ENCODE data around the gene PHOSPHO1.
A peak's percentile ranks its signal among the peaks of the same experiment; 100 is the strongest.

PHOSPHO1 gene

DNA sequence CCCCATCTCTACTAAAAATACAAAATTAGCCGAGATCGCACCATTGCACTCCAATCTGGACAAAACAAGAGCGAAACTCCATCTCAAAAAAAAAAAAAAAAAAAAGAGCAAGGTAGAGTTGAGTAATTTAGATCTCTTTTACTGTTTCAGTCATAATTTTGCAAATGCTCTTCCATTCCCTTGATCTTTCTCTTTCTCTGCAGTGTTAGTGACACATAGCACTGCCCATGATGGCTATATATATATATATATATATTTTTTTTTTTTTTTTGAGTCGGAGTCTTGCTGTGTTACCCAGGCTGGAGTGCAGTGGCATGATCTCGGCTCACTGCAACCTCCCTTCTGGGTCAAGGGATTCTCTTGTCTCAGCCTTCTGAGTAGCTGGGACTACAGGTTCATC, 12.2 kb upstream of the PHOSPHO1 start:
- DNase-seq (ENCODE audit: low read depth) = no peak

DNA sequence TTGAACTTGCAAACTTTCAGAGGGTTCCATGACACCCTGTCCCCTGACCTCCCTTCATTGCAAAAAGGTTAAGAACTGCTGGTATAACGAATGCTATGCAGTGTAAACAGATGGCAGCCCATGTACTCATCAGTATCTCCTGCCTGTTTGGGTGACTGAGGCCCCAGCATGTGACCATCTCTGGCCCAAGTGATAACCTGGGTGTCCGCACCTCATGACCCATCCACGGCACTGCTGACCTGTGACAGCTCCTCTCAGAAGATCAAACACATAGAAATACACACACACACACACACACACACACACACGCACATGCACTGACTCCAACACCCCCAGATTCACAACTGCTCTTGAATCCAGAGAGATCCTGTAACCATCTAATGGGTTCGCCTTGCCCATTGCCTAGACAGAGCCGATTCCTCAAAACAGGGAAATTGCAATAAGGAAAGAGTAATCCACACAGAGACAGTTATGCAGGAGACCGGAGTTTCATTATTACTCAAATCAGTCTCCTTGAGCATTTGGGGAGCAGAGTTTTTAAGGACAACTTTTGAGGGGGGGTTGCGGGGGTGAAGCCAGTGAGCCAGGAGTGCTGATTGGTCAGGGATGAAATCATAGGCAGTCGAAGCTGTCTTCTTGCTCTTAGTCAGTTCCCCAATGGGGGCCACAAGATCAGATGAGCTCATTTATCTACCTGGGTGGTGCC, 11.3 kb upstream of the PHOSPHO1 start:
- no peak for DNase-seq (ENCODE audit: low read depth)

DNA sequence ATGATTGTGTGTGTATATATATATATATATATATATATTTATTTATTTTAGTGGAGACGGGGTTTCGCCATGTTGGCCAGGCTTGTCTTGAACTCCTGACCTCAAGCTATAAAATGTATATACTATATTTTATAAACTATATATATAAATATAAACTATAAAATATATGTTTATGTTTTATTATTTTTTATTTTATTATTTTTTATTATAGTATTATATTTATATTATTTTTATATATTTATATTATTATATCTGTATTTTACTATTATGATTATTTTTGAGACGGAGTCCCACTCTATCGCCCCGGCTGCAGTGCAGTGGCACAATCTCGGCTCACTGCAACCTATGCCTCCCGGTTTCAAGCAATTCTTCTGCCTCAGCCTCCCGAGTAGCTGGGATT, 10.5 kb upstream of the PHOSPHO1 start:
- no peak for DNase-seq (ENCODE audit: low read depth)

DNA sequence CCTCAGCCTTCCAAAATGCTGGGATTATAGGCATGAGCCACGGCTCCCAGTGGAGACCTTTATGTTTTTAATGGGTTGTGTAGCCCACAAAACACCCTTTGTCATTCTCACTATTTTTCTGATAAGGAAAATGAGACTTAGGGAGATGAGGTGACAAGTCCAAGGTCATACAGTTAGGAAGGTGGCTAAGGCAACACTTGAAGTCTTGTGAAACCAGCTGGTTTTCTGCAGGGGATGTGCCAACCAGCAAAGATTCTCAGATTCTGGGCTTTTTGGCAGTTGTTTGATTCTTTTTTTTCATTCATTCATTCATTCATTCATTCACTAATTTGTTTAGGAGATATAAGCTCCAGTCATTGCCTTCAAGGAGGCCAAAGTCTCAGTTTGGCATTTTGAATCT, 10.0 kb upstream of the PHOSPHO1 start:
- no peak for DNase-seq (ENCODE audit: low read depth)

DNA sequence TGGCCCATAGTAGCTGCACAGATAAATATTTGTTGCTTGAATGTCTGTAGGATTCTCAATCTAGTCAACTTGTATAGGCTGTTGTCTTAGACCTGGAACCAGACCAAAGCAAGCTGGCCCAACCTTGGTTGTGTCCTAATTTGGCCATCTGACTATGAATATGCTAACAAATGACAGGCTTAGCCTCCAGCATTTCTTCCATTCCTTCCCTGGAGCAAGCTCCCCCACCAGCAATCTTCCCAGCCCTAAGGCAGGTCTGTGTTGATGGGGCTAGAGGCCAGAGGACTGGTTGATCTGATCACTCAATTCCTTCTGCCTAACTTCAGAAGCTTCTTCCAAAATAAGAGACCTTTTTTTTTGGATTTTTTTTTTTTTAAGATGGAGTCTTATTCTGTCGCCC, 9.4 kb upstream of the PHOSPHO1 start:
- DNase-seq (ENCODE audit: low read depth) = no peak

DNA sequence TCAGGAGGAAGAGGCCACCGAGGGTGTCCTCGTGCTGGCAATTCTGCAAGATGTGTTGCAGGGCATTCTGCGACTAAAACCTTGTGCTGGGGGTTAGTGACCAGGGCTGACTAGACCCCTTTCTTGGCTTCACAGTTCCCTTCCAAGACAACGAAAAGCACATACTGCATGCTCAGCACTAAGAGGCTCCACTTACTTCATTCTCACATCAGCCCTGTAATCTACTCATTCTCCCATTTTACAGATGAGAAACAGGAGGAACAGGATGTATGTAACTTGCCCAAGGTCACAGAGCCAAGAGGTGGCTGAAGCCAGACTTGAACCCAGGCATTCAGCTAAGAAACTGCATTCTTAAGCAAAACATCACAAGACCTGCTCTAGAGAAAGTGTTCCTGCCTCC, 5.3 kb upstream of the PHOSPHO1 start:
- DNase-seq (ENCODE audit: low read depth) = no peak

DNA sequence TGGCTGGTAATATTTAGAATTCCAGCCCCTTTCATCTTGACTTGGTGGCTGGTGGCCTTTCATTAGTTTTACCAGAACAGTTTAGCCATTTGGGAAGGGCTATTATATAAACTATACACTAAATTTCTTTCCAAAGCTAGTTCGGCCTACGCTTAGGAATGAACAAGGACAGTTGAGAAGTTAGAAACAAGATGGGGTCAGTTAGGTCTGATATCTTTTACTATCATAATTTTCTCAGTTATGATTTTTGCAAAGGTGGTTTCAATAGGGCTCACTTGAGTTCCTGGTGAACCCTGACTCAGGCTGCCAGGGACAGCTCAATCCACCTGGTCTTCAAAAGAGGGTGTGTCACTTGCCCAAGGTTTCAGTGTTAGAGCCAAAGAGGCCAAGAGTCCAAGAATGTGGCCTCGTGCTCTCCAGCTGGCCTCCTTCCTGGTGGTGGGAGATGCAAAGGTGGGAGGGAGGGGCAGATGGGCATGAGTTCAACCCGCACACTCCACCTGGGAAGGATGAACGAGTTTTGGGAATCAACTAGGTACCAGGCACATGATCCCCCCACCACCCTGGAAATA, 4.0 kb upstream of the PHOSPHO1 start:
- DNase-seq (ENCODE audit: low read depth) = no peak

DNA sequence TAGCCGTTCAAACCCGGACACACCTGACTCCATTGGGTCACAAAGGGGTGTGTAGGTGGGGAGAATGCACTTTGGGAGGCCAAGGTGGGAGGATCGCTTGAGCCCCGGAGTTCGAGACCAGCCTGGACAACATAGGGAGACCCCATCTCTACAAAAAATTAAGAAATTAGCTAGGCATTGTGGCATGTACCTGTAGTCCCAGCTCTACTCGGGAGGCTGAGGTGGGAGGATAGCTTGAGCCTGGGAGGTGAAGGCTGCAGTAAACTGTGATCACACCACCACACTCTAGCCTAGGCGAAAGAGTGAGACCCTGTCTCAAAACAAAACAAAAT, 942 bp upstream of the PHOSPHO1 start:
- no peak for DNase-seq (ENCODE audit: low read depth)

DNA sequence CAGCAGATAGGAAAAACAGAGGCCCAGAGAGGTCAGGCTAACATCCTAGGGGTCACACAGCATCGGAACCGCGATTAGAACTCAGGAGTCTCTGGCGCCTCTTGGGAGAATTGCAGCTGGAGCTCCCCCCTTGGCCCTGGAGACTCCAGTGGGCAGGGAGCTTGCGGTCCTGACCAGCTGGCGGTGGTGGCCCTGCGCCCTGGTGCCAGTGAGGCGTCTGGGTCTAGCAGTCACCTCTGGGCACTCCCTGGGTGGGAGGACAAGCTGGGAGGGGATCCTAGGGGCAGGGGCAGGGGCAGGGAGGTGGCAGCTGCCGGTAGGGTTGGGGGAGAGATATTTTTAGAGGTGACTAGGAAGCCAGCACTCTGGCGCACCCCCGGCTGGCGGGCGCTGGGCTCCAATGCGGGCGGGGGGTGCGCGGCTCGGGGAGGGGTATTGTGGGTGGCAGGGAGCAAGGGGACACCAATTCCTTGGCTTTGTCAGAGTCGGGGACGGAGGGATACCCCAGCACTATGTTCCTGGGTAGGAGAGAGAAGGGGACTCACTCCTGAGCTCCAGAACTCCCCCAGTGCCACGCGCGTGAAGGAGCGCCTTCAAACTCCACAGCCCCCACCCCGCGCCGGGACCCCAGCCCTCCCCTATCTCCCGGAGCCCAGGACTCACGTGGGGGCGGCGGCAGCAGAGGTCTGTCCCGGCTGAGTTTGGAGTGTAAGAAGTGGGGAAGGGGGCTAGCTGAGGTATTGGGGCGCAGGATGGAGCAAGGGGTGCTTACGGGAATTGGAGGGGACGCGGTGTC, 584 bp downstream of the PHOSPHO1 start:
- DNase-seq (ENCODE audit: low read depth) = no peak

DNA sequence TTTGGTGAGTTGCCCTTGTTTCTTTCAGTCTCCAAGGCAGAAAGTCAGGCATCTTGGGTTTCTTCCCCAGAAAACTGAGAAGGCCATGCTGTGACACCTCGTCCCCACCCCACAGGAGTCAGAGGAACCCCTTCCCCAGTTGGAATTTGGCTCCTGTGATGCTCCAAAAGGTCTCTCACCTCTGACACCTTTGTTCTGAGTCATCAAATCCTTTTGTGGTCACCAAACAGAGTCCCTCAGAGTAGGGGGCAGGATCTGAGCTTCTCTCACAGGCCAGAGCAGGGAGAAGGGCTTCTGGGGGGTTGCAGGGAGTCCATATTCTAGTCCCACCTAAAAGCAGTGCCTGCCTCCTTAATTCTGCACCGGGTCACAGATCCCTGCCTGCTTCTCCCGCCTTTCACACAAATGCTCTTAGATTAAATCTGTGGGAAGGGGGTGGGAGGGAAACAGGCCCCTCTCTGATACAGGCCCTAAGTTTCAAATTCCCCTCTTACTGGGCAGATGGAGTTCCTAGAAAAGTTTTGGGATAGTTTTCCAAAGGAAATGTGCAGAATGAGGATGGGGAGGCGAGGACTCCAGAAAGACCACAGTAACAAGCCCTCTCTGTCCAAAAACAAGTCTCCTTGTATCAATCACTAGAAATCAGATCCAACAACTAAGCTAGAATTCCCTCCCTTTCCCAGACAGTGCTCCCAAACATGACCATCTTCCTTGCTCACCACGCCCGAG, 1.3 kb downstream of the PHOSPHO1 start:
- no peak for DNase-seq (ENCODE audit: low read depth)

DNA sequence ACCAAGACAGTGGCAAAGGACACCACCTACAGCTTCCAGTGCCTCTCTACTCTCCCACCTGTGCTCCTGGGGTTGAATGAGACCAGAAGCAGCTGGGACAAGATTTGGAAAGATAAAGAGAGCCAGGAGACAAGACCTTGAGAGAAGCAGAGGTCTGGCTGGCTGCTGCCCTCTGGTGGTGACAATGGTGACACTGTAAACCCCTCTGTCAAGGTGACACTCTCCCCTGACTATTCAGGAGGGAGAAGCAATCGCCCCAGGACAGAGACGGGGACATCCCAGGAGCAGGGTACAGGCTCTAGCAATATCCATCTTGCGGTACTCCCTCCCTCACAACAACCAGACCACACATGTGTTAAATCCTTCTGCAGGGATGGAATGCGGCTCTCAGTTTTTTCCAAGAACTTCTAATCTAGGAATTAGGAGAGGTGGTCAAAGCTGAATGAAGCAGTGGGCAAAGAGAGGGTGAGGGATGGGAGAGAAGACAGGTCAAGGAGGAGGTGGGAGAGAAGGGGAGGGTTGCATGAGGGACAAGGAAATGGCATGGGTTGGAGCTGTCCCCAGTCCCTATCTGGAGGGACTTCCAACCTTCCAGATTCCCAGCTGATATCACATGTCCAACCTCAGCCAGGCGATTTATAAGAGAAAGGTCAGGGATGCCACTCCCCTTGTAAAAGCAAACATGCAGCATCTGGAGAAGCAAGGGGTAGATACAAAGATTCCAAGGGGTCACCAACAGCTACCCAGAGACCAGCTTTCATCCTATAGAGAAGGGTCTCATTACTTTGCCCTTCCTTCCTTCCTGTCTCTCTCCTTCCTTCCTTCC, 2.9 kb downstream of the PHOSPHO1 start:
- peak; percentile 71 for DNase-seq (ENCODE audit: low read depth)

DNA sequence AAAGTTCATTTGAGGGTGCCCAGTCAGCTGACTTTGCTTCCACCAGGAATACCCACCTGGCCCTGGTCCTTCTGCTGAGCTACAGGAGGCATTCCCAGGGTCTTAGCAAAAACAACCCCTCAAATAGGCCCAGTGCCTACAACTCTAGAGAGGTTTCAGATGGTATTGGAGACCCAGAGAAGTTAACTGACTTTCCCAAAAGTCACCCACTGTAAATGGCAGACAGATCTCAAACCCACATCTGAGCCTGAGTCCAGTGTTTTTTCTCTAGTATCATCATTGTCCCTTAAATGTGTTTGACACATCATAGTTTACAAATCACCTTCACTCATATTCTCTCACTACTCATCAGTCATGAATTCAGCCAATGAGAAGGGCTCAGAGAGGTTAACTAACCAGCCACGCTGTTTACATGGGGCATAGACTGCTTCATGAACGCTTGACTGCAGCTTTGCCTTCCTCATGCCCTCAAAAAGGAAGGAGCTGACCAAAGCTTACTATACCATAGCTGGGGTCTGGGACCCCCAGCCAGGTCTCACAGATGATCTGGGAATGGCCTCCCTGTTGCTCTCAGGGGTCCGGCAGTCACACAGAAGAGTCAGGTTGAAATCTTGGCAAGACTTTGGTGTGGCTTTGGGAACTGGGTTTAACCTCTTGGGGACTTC, 3.7 kb downstream of the PHOSPHO1 start:
- no peak for DNase-seq (ENCODE audit: low read depth)

DNA sequence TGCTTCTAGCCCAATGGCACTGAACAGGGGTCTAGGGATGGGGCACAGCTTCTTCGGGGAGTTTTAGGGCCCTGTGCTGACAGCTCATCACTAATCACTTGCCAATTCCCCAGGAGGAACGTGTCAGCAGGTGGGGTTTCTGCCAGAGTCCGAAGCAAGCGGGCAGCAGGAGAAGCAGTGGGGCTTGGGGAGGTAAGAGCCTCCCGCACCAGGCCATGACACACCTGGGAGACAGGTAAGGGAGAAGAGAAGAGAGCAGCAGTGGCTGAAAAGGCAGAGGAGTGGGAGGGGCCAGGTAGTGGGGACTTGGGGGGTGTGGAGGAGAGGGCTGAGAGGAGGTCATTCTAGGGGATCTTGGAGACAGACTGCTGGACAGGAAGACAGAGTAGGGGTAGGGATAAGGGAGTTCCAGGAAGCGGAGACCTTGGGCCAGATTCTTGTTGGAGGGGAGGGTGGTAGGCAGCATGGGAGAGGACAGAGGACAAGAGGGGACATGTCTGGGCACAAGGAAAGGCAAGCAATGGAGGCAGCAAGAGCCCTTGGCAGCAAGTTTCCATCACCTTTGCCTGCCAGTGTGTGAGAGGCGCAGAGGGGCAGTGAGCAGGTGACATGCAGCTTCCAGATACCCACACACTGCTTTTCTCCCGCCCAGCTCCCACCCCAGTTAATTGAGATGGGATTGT, 4.9 kb downstream of the PHOSPHO1 start:
- DNase-seq (ENCODE audit: low read depth) = no peak

DNA sequence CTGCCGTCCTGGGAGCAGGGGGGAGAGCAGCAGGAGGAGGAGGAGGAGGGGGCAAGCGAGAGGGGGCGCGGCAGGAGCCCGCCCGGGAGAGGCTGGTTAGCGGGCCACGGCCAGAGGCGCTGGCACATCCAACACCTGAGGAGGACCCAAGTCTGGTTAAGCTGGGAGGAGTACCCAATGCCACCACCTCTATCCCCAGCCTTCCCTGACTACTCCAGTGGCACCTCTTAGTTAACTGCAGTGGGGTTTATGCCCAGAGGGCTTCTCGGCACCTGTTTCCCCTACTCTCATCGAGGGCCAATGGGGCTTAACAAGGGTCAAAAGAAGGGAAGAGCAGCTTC, 5.6 kb downstream of the PHOSPHO1 start:
- DNase-seq (ENCODE audit: low read depth) = no peak

DNA sequence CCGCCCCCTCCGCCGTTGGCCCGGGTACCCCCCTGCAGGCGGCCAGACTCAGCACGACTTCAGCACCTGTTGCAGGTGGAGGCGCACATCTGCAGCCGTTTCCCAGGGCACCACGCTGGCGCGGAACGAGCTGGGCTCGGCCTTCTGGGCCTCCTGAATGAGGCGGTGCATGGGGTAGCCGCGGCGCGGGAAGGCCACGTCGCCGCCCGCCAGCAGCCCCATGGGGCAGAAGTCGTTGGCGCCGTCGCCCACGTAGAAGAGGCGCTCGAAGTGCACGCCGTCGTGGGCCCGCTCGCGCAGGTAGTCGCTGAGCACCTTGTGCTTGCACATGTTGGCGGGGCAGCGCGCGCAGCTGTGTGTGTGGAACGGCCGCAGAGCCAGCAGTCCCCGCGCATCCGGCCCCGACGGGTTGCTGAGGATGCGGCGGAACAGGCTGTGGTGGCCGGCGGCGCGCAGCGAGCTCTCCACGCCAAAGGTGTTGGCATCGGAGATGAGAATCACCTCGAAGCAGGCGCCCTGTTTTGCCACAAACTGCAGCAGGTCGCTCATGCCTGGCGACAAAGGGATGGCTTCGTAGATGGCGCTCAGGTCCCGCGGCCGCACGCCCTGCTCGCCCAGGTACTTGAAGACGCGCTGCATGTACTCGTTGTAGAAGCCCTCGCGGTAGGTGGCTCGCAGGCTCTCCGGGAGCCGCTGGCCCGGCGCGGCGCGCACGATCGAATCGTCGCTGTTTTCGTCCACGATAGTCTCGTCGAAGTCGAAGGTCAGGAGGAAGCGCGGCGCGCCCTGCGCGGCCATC, 6.2 kb downstream of the PHOSPHO1 start:
- DNase-seq (ENCODE audit: low read depth) = no peak

DNA sequence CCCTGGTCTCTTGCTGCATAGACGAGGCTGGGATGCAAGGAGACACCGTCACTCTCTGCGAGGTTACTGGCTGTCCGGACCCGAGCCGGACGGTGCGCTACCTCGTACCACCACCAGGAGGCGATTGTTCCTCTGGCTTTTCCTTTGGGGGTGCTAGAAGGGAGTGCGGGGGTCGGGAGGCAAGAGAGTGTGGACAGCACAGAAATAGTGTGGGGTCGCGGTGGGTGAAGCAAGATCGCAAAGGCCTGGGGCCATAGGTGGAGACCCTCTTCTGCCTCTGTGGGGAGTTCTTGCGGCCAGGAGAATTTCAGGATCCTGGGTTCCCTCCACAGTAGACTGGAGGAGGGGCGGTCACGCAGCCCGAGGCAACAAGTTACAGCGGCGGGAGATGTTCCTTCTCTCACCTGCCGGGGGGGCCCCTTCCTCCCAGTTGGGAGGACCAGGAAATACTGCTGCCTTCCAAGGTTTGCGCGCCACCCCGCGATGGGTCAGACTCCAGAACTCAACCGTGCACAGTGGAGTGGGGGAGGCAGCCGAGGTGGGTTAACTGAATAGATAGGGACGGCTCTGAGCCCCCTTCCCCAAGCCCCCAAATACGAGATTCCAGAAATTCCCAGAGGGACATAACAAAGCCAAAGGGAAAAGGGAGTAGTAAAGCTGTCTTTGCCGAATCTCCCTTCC, 6.9 kb downstream of the PHOSPHO1 start:
- DNase-seq (ENCODE audit: low read depth) = no peak

DNA sequence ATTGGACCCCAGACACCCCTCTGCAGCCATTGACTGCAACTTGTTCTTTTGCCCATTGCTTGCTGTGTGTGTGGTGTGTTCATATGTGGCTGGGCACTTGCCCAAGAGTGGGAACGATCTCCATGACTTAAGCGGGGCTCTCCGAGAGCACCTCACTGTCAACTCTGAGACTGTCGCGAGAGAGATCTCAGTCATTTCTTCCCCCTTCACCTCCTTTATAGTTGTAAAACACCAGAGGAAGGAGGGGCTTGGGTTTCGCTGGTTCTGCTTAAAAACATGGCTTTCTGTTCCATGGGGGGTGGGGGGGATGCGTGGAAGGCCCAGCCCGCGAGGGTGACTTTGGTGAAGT, 7.4 kb downstream of the PHOSPHO1 start:
- DNase-seq (ENCODE audit: low read depth) = no peak

DNA sequence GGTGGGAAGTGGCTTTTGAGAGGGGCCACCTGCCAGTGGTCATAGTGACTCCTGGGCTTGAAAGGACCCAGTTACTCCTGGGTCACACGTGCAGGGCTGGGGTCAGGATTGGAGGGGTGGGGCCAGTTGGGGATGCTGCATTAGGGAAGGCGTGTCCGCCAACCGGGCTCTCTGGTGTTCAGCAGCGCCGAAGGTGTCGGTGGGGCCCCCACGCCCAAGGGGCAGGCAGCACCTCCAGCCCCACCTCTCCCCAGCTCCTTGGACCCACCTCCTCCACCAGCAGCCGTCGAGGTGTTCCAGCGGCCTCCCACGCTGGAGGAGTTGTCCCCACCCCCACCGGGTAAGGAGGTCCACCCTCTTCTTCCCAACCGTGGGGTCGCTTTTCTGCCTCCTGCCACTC, 10.6 kb downstream of the PHOSPHO1 start:
- DNase-seq (ENCODE audit: low read depth) = no peak
